Neural cell (in vitro differentiated cells): ENCODE measurements around the gene SPECC1L. TPM values are rescaled to one million over a fixed set of nuclear protein-coding genes. Genes with fewer than 3 reads are reported as not detected.

Experiments used
- H2AFZ ChIP-seq: fragments of 200-600, 300-800 bp; sonication (generic), shearing (Covaris generic); 2 replicates; pipeline ENCODE4 v1.6.0; 2014; ENCODE audit warnings: low read depth, mild to moderate bottlenecking, antibody characterized with exemption, low read length, moderate library complexity
- H3F3A ChIP-seq: fragments of 200-600 bp; shearing (Covaris generic); 2 replicates; pipeline ENCODE4 v1.6.1; 2016; ENCODE audit warnings: mild to moderate bottlenecking, moderate library complexity, mixed read lengths, antibody characterized with exemption, low read length; ENCODE audit not compliant: insufficient read depth, poor library complexity, severe bottlenecking
- H3K27ac ChIP-seq: fragments of 200-600, 300-800 bp; sonication (generic), shearing (Covaris generic); 2 replicates; pipeline ENCODE4 v1.5.1; 2014; ENCODE audit warnings: mild to moderate bottlenecking, low read length, moderate library complexity
- H3K27me3 ChIP-seq: fragments of 300-800, 200-600 bp; sonication (generic), shearing (Covaris generic); 2 replicates; pipeline ENCODE4 v1.6.0; 2014; ENCODE audit warnings: mild to moderate bottlenecking, low read depth, low read length, moderate library complexity; ENCODE audit not compliant: insufficient read depth
- H3K36me3 ChIP-seq: fragments of 300-800, 200-600 bp; sonication (generic), shearing (Covaris generic); 2 replicates; pipeline ENCODE4 v1.5.1; 2014; ENCODE audit warnings: mild to moderate bottlenecking, antibody characterized with exemption, low read length, moderate library complexity; ENCODE audit not compliant: insufficient read depth
- H3K4me2 ChIP-seq: fragments of 300-800, 200-600 bp; sonication (generic), shearing (Covaris generic); 2 replicates; pipeline ENCODE4 v1.6.0; 2014; ENCODE audit warnings: mild to moderate bottlenecking, low read length
- H3K4me3 ChIP-seq: fragments of 300-800, 200-600 bp; sonication (generic), shearing (Covaris generic); 2 replicates; pipeline ENCODE4 v1.5.1; 2014; ENCODE audit warnings: mild to moderate bottlenecking, low read length, moderate library complexity
- H3K79me2 ChIP-seq: fragments of 200-600 bp; shearing (Covaris generic); replicated peaks from 2 replicates; pipeline ENCODE4 v1.6.0; 2014; ENCODE audit warnings: mild to moderate bottlenecking, low read length, moderate library complexity; ENCODE audit not compliant: insufficient read depth
- H3K9ac ChIP-seq: fragments of 300-800, 200-600 bp; sonication (generic), shearing (Covaris generic); 2 replicates; pipeline ENCODE4 v1.6.1; 2016; ENCODE audit warnings: mild to moderate bottlenecking, low read length, mixed read lengths
- H3K9me2 ChIP-seq: fragments of 200-600 bp; shearing (Covaris generic); 2 replicates; pipeline ENCODE4 v1.6.1; 2016; ENCODE audit warnings: mild to moderate bottlenecking, low read length, mixed read lengths; ENCODE audit not compliant: insufficient read depth
- H3K9me3 ChIP-seq: fragments of 200-600, 300-800 bp; sonication (generic), shearing (Covaris generic); 2 replicates; pipeline ENCODE4 v1.6.1; 2016; ENCODE audit warnings: mild to moderate bottlenecking, mixed run types, low read length, moderate library complexity, mixed read lengths
- H4K20me1 ChIP-seq: fragments of 200-600 bp; shearing (Covaris generic); 2 replicates; pipeline ENCODE4 v1.6.1; 2016; ENCODE audit warnings: mild to moderate bottlenecking, mixed run types; ENCODE audit not compliant: insufficient read depth
- EP300 ChIP-seq: fragments of 450-650 bp; conservative IDR thresholded peaks from 2 replicates; pipeline ENCODE4 v1.6.1; 2014; ENCODE audit warnings: antibody characterized with exemption, mild to moderate bottlenecking, moderate library complexity; ENCODE audit not compliant: poor library complexity, severe bottlenecking
- EZH2 ChIP-seq: fragments of 200-600, 300-800 bp; shearing (Covaris generic), sonication (generic); IDR thresholded peaks from 2 replicates; pipeline ENCODE4 v1.6.1; 2014; ENCODE audit warnings: antibody characterized with exemption, low read length, borderline replicate concordance, mild to moderate bottlenecking; ENCODE audit not compliant: insufficient read depth, poor library complexity, severe bottlenecking
- MXI1 ChIP-seq: fragments of 450-650 bp; conservative IDR thresholded peaks from 2 replicates; pipeline ENCODE4 v1.6.1; 2014; ENCODE audit warnings: antibody characterized with exemption, mild to moderate bottlenecking; ENCODE audit not compliant: poor library complexity, severe bottlenecking
- POLR2AphosphoS5 ChIP-seq: IDR thresholded peaks from 2 replicates; pipeline ENCODE4 v1.6.1; 2012
- RAD21 ChIP-seq: fragments of 450-650 bp; conservative IDR thresholded peaks from 2 replicates; pipeline ENCODE4 v1.6.1; 2014; ENCODE audit warnings: antibody characterized with exemption, mild to moderate bottlenecking, moderate library complexity
- SMC3 ChIP-seq: fragments of 450-650 bp; conservative IDR thresholded peaks from 2 replicates; pipeline ENCODE4 v1.6.1; 2014; ENCODE audit warnings: antibody characterized with exemption, mild to moderate bottlenecking, moderate library complexity; ENCODE audit not compliant: poor library complexity
- TAF1 ChIP-seq: IDR thresholded peaks from 2 replicates; pipeline ENCODE4 v1.6.1; 2012; ENCODE audit warnings: low read depth
- polyA plus RNA-seq: library from polyadenylated mRNA; depleted of rRNA; stranded (reverse); fragments of >200 nt; gene quantifications from 2 replicates; pipeline ENCODE4 v1.2.3, GENCODE V29; 2014
- TF ChIP-seq, protein P1 (sequence below): IDR thresholded peaks from 2 replicates; pipeline ENCODE4 v1.6.1; 2012; ENCODE audit warnings: borderline replicate concordance

Gene SPECC1L
- polyA plus RNA-seq, 1 donor from 2014 or later = 27.1 TPM

DNA sequence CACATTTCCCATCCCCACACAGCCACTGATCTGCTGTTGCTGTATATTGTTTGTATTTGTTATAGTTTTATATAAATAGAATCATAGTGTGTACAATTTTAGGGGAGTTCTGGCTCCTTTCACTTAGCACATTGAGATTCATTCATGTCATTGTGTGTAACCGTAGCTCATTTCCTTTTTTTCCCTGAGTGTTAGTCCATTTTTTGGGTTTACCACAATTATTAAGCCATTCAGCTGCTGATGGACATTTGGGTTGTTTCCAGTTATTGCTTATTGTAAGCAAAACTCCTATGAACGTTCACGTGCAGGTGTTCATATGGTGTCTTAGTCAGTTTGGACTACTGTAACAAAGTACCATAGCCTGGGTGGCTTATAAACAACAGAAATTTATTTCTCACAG, 123.2 kb downstream of the SPECC1L start:
- TF ChIP-seq EZH2 (no peak), EP300 (no peak), POLR2AphosphoS5 (no peak), MXI1 (no peak)
- TF ChIP-seq, protein P1, sequence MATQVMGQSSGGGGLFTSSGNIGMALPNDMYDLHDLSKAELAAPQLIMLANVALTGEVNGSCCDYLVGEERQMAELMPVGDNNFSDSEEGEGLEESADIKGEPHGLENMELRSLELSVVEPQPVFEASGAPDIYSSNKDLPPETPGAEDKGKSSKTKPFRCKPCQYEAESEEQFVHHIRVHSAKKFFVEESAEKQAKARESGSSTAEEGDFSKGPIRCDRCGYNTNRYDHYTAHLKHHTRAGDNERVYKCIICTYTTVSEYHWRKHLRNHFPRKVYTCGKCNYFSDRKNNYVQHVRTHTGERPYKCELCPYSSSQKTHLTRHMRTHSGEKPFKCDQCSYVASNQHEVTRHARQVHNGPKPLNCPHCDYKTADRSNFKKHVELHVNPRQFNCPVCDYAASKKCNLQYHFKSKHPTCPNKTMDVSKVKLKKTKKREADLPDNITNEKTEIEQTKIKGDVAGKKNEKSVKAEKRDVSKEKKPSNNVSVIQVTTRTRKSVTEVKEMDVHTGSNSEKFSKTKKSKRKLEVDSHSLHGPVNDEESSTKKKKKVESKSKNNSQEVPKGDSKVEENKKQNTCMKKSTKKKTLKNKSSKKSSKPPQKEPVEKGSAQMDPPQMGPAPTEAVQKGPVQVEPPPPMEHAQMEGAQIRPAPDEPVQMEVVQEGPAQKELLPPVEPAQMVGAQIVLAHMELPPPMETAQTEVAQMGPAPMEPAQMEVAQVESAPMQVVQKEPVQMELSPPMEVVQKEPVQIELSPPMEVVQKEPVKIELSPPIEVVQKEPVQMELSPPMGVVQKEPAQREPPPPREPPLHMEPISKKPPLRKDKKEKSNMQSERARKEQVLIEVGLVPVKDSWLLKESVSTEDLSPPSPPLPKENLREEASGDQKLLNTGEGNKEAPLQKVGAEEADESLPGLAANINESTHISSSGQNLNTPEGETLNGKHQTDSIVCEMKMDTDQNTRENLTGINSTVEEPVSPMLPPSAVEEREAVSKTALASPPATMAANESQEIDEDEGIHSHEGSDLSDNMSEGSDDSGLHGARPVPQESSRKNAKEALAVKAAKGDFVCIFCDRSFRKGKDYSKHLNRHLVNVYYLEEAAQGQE = no peak
- Histone ChIP-seq H4K20me1 (no peaks in the 10 kb centered on the region), H3K36me3 (no peaks in the 10 kb centered on the region), H3K79me2 (no peaks in the 10 kb centered on the region), H3K9me3 (no peaks in the 10 kb centered on the region), H3K4me3 (no peak overlapping the region), H2AFZ (no peak overlapping the region), H3K27ac (no peak overlapping the region), H3K9ac (no peak overlapping the region), H3K27me3 (no peaks in the 10 kb centered on the region), H3K4me2 (no peak overlapping the region), H3K9me2 (no peaks in the 10 kb centered on the region), H3F3A (no peaks in the 10 kb centered on the region)

DNA sequence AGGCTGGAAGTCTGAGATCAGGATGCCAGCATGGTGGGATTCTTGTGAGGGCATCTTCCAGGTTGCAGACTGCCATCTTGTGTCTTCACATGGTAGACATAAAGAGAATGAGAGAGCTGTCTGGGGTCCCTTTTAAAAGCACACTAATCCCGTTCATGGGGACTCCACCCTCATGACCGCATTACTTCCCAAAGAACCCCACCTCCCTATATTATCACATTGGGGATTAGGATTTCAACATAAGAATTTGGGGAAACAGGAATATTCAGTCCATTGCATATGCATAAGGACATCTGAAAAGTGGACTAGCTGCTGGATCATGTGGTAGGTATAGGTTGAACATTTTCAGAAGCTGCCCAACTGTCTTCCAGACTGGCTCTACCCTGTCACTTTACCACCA, 123.6 kb downstream of the SPECC1L start:
- no peaks in the 10 kb centered on the region for H3K27me3 ChIP-seq
- H3F3A ChIP-seq = no peaks in the 10 kb centered on the region
- no peaks in the 10 kb centered on the region for H4K20me1 ChIP-seq
- no peak for TF ChIP-seq EP300
- TF ChIP-seq TAF1 = no peak
- TF ChIP-seq, protein P1 = no peak
- no peak for TF ChIP-seq RAD21
- no peak for TF ChIP-seq MXI1
- TF ChIP-seq POLR2AphosphoS5 = no peak
- TF ChIP-seq EZH2 = no peak
- no peak for TF ChIP-seq SMC3
- H3K9ac ChIP-seq = no peak overlapping the region
- no peaks in the 10 kb centered on the region for H3K9me2 ChIP-seq
- H3K4me3 ChIP-seq = no peak overlapping the region
- H2AFZ ChIP-seq = no peak overlapping the region
- H3K36me3 ChIP-seq = no peaks in the 10 kb centered on the region
- H3K9me3 ChIP-seq = no peaks in the 10 kb centered on the region
- no peak overlapping the region for H3K4me2 ChIP-seq
- H3K27ac ChIP-seq = no peak overlapping the region
- no peaks in the 10 kb centered on the region for H3K79me2 ChIP-seq
